Iris pigment epithelial cell (primary cell): ENCODE data around the gene TAF10.

ENCODE experiments used
- DNase-seq: peaks from one replicate; pipeline ENCODE4 v3.0.0-alpha.2; 2011; ENCODE audit warnings: low read depth

TAF10 gene

GRCh38 chr11:6612213-6613041 lies at the start of gene TAF10:
Gene TAF10 (minus strand): TSS chr11:6612216. CDS start chr11:6612189, 27 bp downstream.
- peak; percentile 97 for DNase-seq

- DNase-seq, result no peak
Measured at GRCh38 chr11:6660712-6661111, 48.7 kb upstream of the TAF10 start.

GRCh38 chr11:6658647-6659046 lies 46.6 kb upstream of the TAF10 start:
- no peak for DNase-seq

- DNase-seq, result peak; percentile 11
Measured at GRCh38 chr11:6657346-6657745, 45.3 kb upstream of the TAF10 start.

- DNase-seq, result no peak
Measured at GRCh38 chr11:6656936-6657335, 44.9 kb upstream of the TAF10 start.

GRCh38 chr11:6656584-6656915 lies 44.5 kb upstream of the TAF10 start:
- no peak for DNase-seq

GRCh38 chr11:6655790-6656583 lies 44.0 kb upstream of the TAF10 start, which contains the start of gene DCHS1:
Gene DCHS1 (minus strand): TSS chr11:6655809. CDS start chr11:6641613, 14,196 bp downstream.
- DNase-seq, result no peak

GRCh38 chr11:6655020-6655789 lies 43.2 kb upstream of the TAF10 start:
- no peak for DNase-seq

GRCh38 chr11:6654281-6655019 lies 42.4 kb upstream of the TAF10 start:
- DNase-seq, result no peak

- no peak for DNase-seq
Measured at GRCh38 chr11:6653656-6654055, 41.6 kb upstream of the TAF10 start.

- no peak for DNase-seq
Measured at GRCh38 chr11:6653097-6653496, 41.1 kb upstream of the TAF10 start.

GRCh38 chr11:6652182-6652581 lies 40.2 kb upstream of the TAF10 start:
- no peak for DNase-seq

- peak; percentile 11 for DNase-seq
Measured at GRCh38 chr11:6650980-6651379, 39.0 kb upstream of the TAF10 start.

- DNase-seq, result no peak
Measured at GRCh38 chr11:6650104-6650503, 38.1 kb upstream of the TAF10 start.

- no peak for DNase-seq
Measured at GRCh38 chr11:6648501-6648900, 36.5 kb upstream of the TAF10 start.

GRCh38 chr11:6647836-6648235 lies 35.8 kb upstream of the TAF10 start:
- no peak for DNase-seq

- DNase-seq, result peak; percentile 43
Measured at GRCh38 chr11:6646918-6647679, 35.1 kb upstream of the TAF10 start.

- DNase-seq, result peak; percentile 15
Measured at GRCh38 chr11:6646576-6646917, 34.5 kb upstream of the TAF10 start.

- peak; percentile 80 for DNase-seq
Measured at GRCh38 chr11:6646071-6646470, 34.1 kb upstream of the TAF10 start.

GRCh38 chr11:6642957-6643356 lies 30.9 kb upstream of the TAF10 start:
- DNase-seq, result no peak
